Posterior cingulate gyrus (tissue), 11 donors: ENCODE data around the gene GM2A.

ENCODE experiments used
- DNase-seq, 10 donors: peaks; one replicate each; pipeline versions ENCODE4 v3.0.0 to v3.0.0-alpha.2; 2020 to 2021; ENCODE audit warnings: mixed read lengths in 3 of 10
- intact Hi-C: fragments of 100-400 bp; cut with DNase I; formaldehyde crosslinking; loops from one replicate; pipeline ENCODE4 v1.15.1; 2023

GM2A gene

DNA sequence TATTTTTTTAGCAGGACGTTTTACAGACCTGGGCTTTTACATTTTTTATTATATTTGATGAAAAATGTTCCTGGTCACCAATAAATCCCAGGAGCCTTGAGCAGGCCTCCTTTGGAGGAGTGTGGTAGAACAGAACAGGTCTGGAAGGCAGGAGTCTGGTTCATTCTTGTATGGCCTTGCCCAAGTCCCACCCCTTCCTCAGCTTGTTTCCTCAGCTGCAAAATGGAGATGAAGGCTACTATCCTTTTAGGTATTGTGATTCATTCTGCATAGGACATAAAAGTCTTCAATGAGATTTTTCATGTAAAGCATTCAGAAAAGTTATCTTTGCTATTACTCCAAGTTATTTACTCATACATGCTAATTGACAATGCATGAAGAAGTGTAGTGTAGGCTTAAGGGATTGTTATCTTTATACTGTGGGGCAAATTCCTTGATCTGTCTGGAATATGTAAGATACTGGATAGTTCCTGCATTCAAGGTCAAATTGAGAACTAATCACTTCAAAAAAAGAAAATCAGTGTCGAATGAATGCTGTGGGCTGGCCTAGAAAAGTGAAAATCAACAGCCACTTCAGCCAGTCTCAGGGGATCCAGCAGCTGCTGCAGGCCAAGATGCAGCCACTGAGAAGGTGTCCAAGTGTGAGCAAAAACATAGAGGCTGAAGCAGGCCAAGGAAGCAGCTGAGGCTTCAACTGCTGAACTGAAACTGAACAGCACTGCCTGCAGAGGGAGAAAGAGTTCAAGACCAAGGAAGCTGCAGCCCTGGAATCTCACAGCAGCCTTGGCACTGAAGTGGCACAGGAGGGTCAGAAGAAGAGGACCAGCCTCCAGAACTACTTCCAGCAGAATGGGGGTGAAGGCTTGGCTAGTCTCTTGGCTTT, 66.1 kb downstream of the GM2A start:
- intact Hi-C loops, result no loop called here
- peak in 2 of 10 donors; percentile 15 to 80 for DNase-seq
